Gastrocnemius medialis (tissue), 4 donors: ENCODE data around the gene FERD3L.

Source experiments
- CTCF ChIP-seq, 5 experiments: fragments of 450-650 bp in 3 of 5; fragments of 200-600 bp in 2 of 5; sonication (generic) in 2 of 5; IDR thresholded peaks in 4 of 5; conservative IDR thresholded peaks in 1 of 5; 1 replicate in 4 of 5; 2 replicates in 1 of 5; pipeline ENCODE4 v1.5.1; 2016 to 2019; ENCODE audit warnings: antibody characterized with exemption in 5 of 5, mild to moderate bottlenecking in 3 of 5, moderate library complexity in 3 of 5
- POLR2A ChIP-seq, 2 donors: fragments of 450-650 bp; IDR thresholded peaks; one replicate each; pipeline ENCODE4 v1.6.1; 2017; ENCODE audit warnings: antibody characterized with exemption in 2 of 2, mild to moderate bottlenecking in 2 of 2, moderate library complexity in 2 of 2

- TF ChIP-seq CTCF (IDR thresholded peaks at IDR 0.05 in 4 of 5, conservative IDR thresholded peaks at IDR 0.05 in 1 of 5) (no peak), POLR2A (IDR thresholded peaks at IDR 0.05) (no peak)
Measured at GRCh38 chr7:19116121-19117090, 28.8 kb downstream of the FERD3L start.
